RWPE1 (cell line): ENCODE measurements around the gene HPSE2.

Source experiments
- CTCF ChIA-PET: fragments of 350-600 bp; sonication (Branson Sonifier 250); formaldehyde crosslinking; extraction: SDS; loops from one replicate; lab custom pipeline; 2021; lab: Yijun Ruan, JAX
- POLR2A ChIA-PET: fragments of 400-600 bp; formaldehyde crosslinking; extraction: SDS; loops from one replicate; lab custom pipeline; 2020; ENCODE audit warnings: antibody characterized with exemption; ENCODE audit not compliant: low non-redundant PET; lab: Yijun Ruan, JAX
- DNase-seq: peaks from one replicate; pipeline ENCODE4 v3.0.0; 2012; ENCODE audit warnings: low spot score
- H3K27ac ChIP-seq: fragments of 450-650 bp; 2 replicates; pipeline ENCODE4 v1.5.1; 2017
- CTCF ChIP-seq: fragments of 450-650 bp; conservative IDR thresholded peaks from 2 replicates; pipeline ENCODE4 v1.5.1; 2017; ENCODE audit warnings: low read depth, mild to moderate bottlenecking

HPSE2 gene

GRCh38 chr10:98538472-98538871 lies 697.2 kb downstream of the HPSE2 start:
- H3K27ac ChIP-seq = no peak overlapping the region
- POLR2A ChIA-PET = no interaction called here
- no peak for TF ChIP-seq CTCF
- no peak for DNase-seq
- CTCF ChIA-PET = interaction anchor here (0.6 kb wide), 1 partner anchor 18 kb away, joined by 4 read pairs; no protein-coding TSS in a partner anchor

- no peak for DNase-seq
- no peak for TF ChIP-seq CTCF
- no peak overlapping the region for H3K27ac ChIP-seq
- ChIA-PET POLR2A (no interaction called here), CTCF (interaction anchor here (0.9 to 1.2 kb wide), 2 partner anchors 14 to 196 kb away, joined by 3 to 7 read pairs; no protein-coding TSS in a partner anchor)
Observed at GRCh38 chr10:98536551-98536950, 699.1 kb downstream of the HPSE2 start.

- no peak for DNase-seq
- H3K27ac ChIP-seq = no peak overlapping the region
- TF ChIP-seq CTCF = no peak
- ChIA-PET CTCF (no interaction called here), POLR2A (no interaction called here)
Observed at GRCh38 chr10:98533746-98534445, 701.8 kb downstream of the HPSE2 start.

GRCh38 chr10:98533241-98533640 lies 702.4 kb downstream of the HPSE2 start:
- ChIA-PET CTCF (no interaction called here), POLR2A (no interaction called here)
- no peak for DNase-seq
- TF ChIP-seq CTCF = no peak
- H3K27ac ChIP-seq = no peak overlapping the region

GRCh38 chr10:98528805-98529183 lies 706.9 kb downstream of the HPSE2 start:
- H3K27ac ChIP-seq = no peak overlapping the region
- POLR2A ChIA-PET = no interaction called here
- no peak for DNase-seq
- CTCF ChIA-PET = no interaction called here
- TF ChIP-seq CTCF = no peak

- ChIA-PET POLR2A (no interaction called here), CTCF (no interaction called here)
- H3K27ac ChIP-seq = no peak overlapping the region
- no peak for TF ChIP-seq CTCF
- no peak for DNase-seq
Observed at GRCh38 chr10:98528166-98528804, 707.4 kb downstream of the HPSE2 start.
